K562 (cell line): ENCODE measurements around the gene SMNDC1. TPM values are rescaled to one million over a fixed set of nuclear protein-coding genes. Genes with fewer than 3 reads are reported as not detected.
"Not testable (repeated sequence)": the region's sequence is repeated elsewhere in the genome, so short reads cannot be mapped to it uniquely, and the experiment has no call there.

Experiments used
- ATAC-seq: fragments of 200-7000 bp; cut with Tn5 transposase; 3 replicates; pipeline ENCODE4 v1.9.1; 2020; ENCODE audit warnings: moderate library complexity
- BruUV-seq: library from RNA; stranded (reverse); fragments of 400-500 nt; replicated peaks from 2 replicates; lab custom pipeline; 2021; lab: Mats Ljungman, UMichigan
- CTCF ChIA-PET: fragments of 300-600 bp; formaldehyde crosslinking; extraction: SDS; loops from one replicate; lab custom pipeline; 2021; ENCODE audit warnings: low intra/inter-chr PET ratio; lab: Yijun Ruan, JAX
- POLR2A ChIA-PET: fragments of 300-600, 350-650 bp; sonication (Branson Sonifier 250); formaldehyde crosslinking; extraction: SDS; loops from one replicate; lab custom pipeline; 2021; ENCODE audit warnings: antibody characterized with exemption, inconsistent platforms; lab: Yijun Ruan, JAX
- DNase-seq, 4 experiments: peaks; one replicate each; pipeline versions ENCODE4 v3.0.0 to v3.0.0-alpha.2; 2011 to 2018; ENCODE audit warnings: low spot score in 3 of 4, mixed read lengths in 3 of 4; ENCODE audit errors: extremely low read depth in 1 of 4
- FAIRE-seq: peaks from 2 replicates; lab custom pipeline; 2011; peaks lifted over from hg19 to GRCh38; lab: Jason Lieb, UNC
- H2AFZ ChIP-seq: 2 replicates; pipeline ENCODE4 v1.6.0; 2011; ENCODE audit warnings: low read depth, low read length, control low read depth, inconsistent platforms
- H3K27ac ChIP-seq: fragments of 200-600 bp; 3 replicates; pipeline ENCODE4 v1.8.0; 2011; ENCODE audit warnings: low read depth, mild to moderate bottlenecking, control low read depth, inconsistent platforms, low read length, moderate library complexity, mixed read lengths; ENCODE audit errors: extremely low read depth
- H3K27me3 ChIP-seq, 2 experiments: fragments of 300-600 bp in 1 of 2; 2 replicates in 1 of 2; 3 replicates in 1 of 2; pipeline versions ENCODE4 v1.6.0 to v1.8.0; 2011; ENCODE audit warnings: inconsistent platforms in 2 of 2, low read length in 2 of 2, mild to moderate bottlenecking in 1 of 2, mixed read lengths in 1 of 2, moderate library complexity in 1 of 2; ENCODE audit not compliant: control insufficient read depth in 2 of 2, insufficient read depth in 2 of 2
- H3K36me3 ChIP-seq: fragments of 300-600 bp; 3 replicates; pipeline ENCODE4 v1.8.0; 2011; ENCODE audit warnings: mild to moderate bottlenecking, low read length, inconsistent platforms; ENCODE audit not compliant: control insufficient read depth, insufficient read depth
- H3K4me1 ChIP-seq, 2 experiments: fragments of 200-600 bp in 1 of 2; replicated peaks in 1 of 2; 2 replicates in 1 of 2; 3 replicates in 1 of 2; pipeline versions ENCODE4 v1.5.1 to v1.8.0; 2011; ENCODE audit warnings: inconsistent platforms in 2 of 2, low read length in 2 of 2, mild to moderate bottlenecking in 1 of 2, mixed read lengths in 1 of 2, moderate library complexity in 1 of 2; ENCODE audit not compliant: control insufficient read depth in 2 of 2, insufficient read depth in 2 of 2
- H3K4me2 ChIP-seq: 2 replicates; pipeline ENCODE4 v1.6.1; 2011; ENCODE audit warnings: low read length, control low read depth, inconsistent platforms, mixed read lengths; ENCODE audit not compliant: insufficient read depth
- H3K4me3 ChIP-seq: fragments of 200-600 bp; sonication (generic), shearing (Covaris generic); 2 replicates; pipeline ENCODE4 v1.5.1; 2016; ENCODE audit warnings: control low read depth, inconsistent platforms
- H3K79me2 ChIP-seq: fragments of 200-600 bp; 3 replicates; pipeline ENCODE4 v1.8.0; 2011; ENCODE audit warnings: low read length, inconsistent platforms; ENCODE audit not compliant: control insufficient read depth, insufficient read depth
- H3K9ac ChIP-seq, 2 experiments: 2 replicates each; pipeline versions ENCODE4 v1.6.0 to v1.6.1; 2011; ENCODE audit warnings: low read depth in 2 of 2, low read length in 2 of 2, control low read depth in 1 of 2, inconsistent platforms in 1 of 2, mild to moderate bottlenecking in 1 of 2, mixed read lengths in 1 of 2; ENCODE audit not compliant: insufficient read depth in 1 of 2
- H3K9me1 ChIP-seq: one replicate; pipeline ENCODE4 v1.6.0; 2011; ENCODE audit warnings: inconsistent platforms, mild to moderate bottlenecking, low read length, moderate library complexity; ENCODE audit not compliant: control insufficient read depth, insufficient read depth
- H3K9me3 ChIP-seq: replicated peaks from 2 replicates; pipeline ENCODE4 v1.5.1; 2011; ENCODE audit warnings: low read depth, low read length, inconsistent platforms; ENCODE audit not compliant: control insufficient read depth, insufficient read depth
- H4K20me1 ChIP-seq: replicated peaks from 2 replicates; pipeline ENCODE4 v1.6.1; 2011; ENCODE audit warnings: low read length, inconsistent platforms, mixed read lengths; ENCODE audit not compliant: control insufficient read depth, insufficient read depth
- CEBPG ChIP-seq, 3 experiments: fragments of 200-800 bp in 1 of 3; sonication (Bioruptor generic) in 1 of 3; sonication (generic) in 1 of 3; formaldehyde crosslinking in 1 of 3; IDR thresholded peaks in 2 of 3; conservative IDR thresholded peaks in 1 of 3; 2 replicates each; pipeline versions ENCODE4 v1.6.1 to v1.8.0; 2016 to 2022; ENCODE audit warnings: missing compliant biosample characterization in 2 of 3, missing genetic modification characterization in 2 of 3, mild to moderate bottlenecking in 1 of 3, missing genetic modification reagents in 1 of 3
- FUS ChIP-seq: fragments of 200-400 bp; formaldehyde crosslinking; optimal IDR thresholded peaks from 2 replicates; pipeline ENCODE3; 2017; ENCODE audit warnings: low read depth, low read length
- PTBP1 ChIP-seq: fragments of 200-400 bp; formaldehyde crosslinking; IDR thresholded peaks from 2 replicates; pipeline ENCODE4 v1.6.1; 2017; ENCODE audit warnings: low read depth, low read length
- ZNF561 ChIP-seq: fragments of 450-650 bp; formaldehyde crosslinking; conservative IDR thresholded peaks from 2 replicates; pipeline ENCODE4 v1.4.0; 2020; ENCODE audit warnings: mild to moderate bottlenecking, moderate library complexity
- WGBS: fragments of 100-300 bp; shearing (Covaris generic); methylation state at CpG from one replicate; pipeline ENCODE4 v1.1.6; 2016; ENCODE audit warnings: low coverage, mixed read lengths; ENCODE audit not compliant: insufficient coverage; ENCODE audit errors: missing lambda C conversion rate; 5-methylcytosine and 5-hydroxymethylcytosine counted together
- in situ Hi-C: fragments of 300-500 bp; cut with MboI; formaldehyde crosslinking; loops from 4 replicates; pipeline ENCODE4 v1.15.0; 2018; ENCODE audit warnings: inconsistent platforms, mixed read lengths
- intact Hi-C: fragments of 100-400 bp; cut with micrococcal nuclease; formaldehyde crosslinking; loops from 2 replicates; pipeline ENCODE4 v1.14.2; 2022
- polyA plus RNA-seq, 8 experiments: library from polyadenylated mRNA; depleted of rRNA in 4 of 8; stranded (reverse) in 5 of 8; unstranded in 3 of 8; fragments of >200 nt; fragmentation: Nextera tagmentation in 2 of 8; fragmentation: Illumina TruSeq in 1 of 8; extraction: Ambion mirVana in 2 of 8; extraction: Trizol in 1 of 8; gene quantifications; 2 replicates each; pipeline versions ENCODE4 v1.2.1 to v1.2.3, GENCODE V29; 2011 to 2014; ENCODE audit warnings: inconsistent platforms in 1 of 8, missing spikeins in 1 of 8
- total RNA-seq, 7 experiments: library from RNA; depleted of rRNA in 6 of 7; stranded (reverse); fragments of >200 nt in 6 of 7; fragmentation: Illumina TruSeq in 2 of 7; extraction: Trizol in 2 of 7; gene quantifications; 2 replicates each; pipeline versions ENCODE4 v1.2.1 to v1.2.3, GENCODE V29; 2011 to 2021; ENCODE audit warnings: low replicate concordance in 1 of 7

Gene SMNDC1
- total and polyA plus RNA-seq, 9 of the 15 experiments (the other 6 are each of a cell fraction or from before 2014, with no cell fraction given): 6.8 to 35.8 (median 12.3) TPM

DNA sequence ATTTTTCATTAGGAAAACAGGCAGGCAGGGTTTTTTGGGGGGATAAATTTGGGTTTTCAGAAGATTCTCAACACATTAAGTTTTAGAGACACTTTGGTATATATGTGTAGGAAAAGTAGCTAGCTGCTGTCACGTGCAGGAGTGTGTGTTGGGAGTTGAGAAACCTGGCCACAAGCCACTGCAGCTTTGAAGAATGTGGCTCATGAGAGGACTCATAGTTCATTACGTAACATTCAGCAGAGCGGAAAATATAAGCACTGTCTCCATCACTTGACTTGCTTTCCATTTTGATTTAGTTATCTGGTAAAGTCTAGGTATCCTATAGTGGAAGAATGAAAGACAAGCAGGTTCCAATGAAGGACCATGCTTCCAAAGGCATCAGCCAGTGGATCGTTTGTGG, 31.2 kb downstream of the SMNDC1 start (continued):
- TF ChIP-seq FUS: no peak
- no peak for TF ChIP-seq CEBPG (CRISPR knock-in tag; IDR thresholded peaks at IDR 0.05)
- peak in 1 of 2 experiments; percentile 69; a peak in 2 of 4 replicates for TF ChIP-seq CEBPG (tag; conservative IDR thresholded peaks at IDR 0.05 in 1 of 2, IDR thresholded peaks at IDR 0.05 in 1 of 2)
- TF ChIP-seq ZNF561 (CRISPR knock-in tag): no peak
- TF ChIP-seq PTBP1: no peak
- TF ChIP-seq, all 486 proteins: peak for 4

GRCh38 chr10:110272995-110273394, 31.7 kb downstream of the SMNDC1 start:
- H3K4me3 ChIP-seq, H4K20me1 ChIP-seq, in situ Hi-C loops, H3K9me1 ChIP-seq, ATAC-seq, H3K4me2 ChIP-seq, H3K36me3 ChIP-seq, H2AFZ ChIP-seq, intact Hi-C loops, H3K27ac ChIP-seq, H3K27me3 ChIP-seq, FAIRE-seq, BruUV-seq, DNase-seq, H3K9me3 ChIP-seq, H3K9ac ChIP-seq, CTCF ChIA-PET: not testable (repeated sequence)
- Histone ChIP-seq H3K79me2 (peaks cover 11% of the 10 kb centered on the region; the same call in 2 of the 3 replicates), H3K4me1 (peaks cover 0 to 11% of the 10 kb centered on the region in 2 experiments; a peak in 3 of 5 replicates)
- 73% methylated on average over 12 of the region's 15 CpGs for WGBS
- POLR2A ChIA-PET: interaction anchor here (1.2 kb wide), 1 partner anchor 9 kb away, joined by 3 read pairs; no protein-coding TSS in a partner anchor
